GM12878 (cell line): ENCODE data around the gene DAZAP1. TPM values are rescaled to one million over a fixed set of nuclear protein-coding genes. Genes with fewer than 3 reads are reported as not detected.

Source experiments
- ATAC-seq: fragments of 200-7000 bp; cut with Tn5 transposase; 3 replicates; pipeline ENCODE4 v1.9.1; 2020; ENCODE audit warnings: mild to moderate bottlenecking, moderate library complexity
- BruUV-seq: library from RNA; stranded (reverse); fragments of 400-500 nt; replicated peaks from 2 replicates; lab custom pipeline; 2021; lab: Mats Ljungman, UMichigan
- CTCF ChIA-PET: fragments of 300-600 bp; sonication (Branson Sonifier 250); formaldehyde crosslinking; extraction: SDS; loops from one replicate; lab custom pipeline; 2021; ENCODE audit warnings: inconsistent platforms; lab: Yijun Ruan, JAX
- POLR2A ChIA-PET: fragments of 350-600 bp; formaldehyde crosslinking; extraction: SDS; loops from one replicate; lab custom pipeline; 2021; ENCODE audit warnings: inconsistent platforms; lab: Charles Lee
- RAD21 ChIA-PET: fragments of 300-600 bp; sonication (Branson Sonifier 250); formaldehyde crosslinking; loops from one replicate; lab custom pipeline; 2023; ENCODE audit warnings: antibody characterized with exemption; ENCODE audit not compliant: unreplicated experiment; lab: Charles Lee
- SMC1A ChIA-PET: fragments of 300-600 bp; sonication (Branson Sonifier 250); formaldehyde crosslinking; loops from one replicate; lab custom pipeline; 2023; ENCODE audit not compliant: unreplicated experiment, uncharacterized antibody; lab: Charles Lee
- DNase-seq: peaks from one replicate; pipeline ENCODE4 v3.0.0-alpha.2; 2011; ENCODE audit warnings: low read depth, low spot score
- FAIRE-seq: peaks from 3 replicates; lab custom pipeline; 2011; peaks lifted over from hg19 to GRCh38; lab: Jason Lieb, UNC
- H2AFZ ChIP-seq: 2 replicates; pipeline ENCODE4 v1.6.0; 2011; ENCODE audit warnings: low read depth, low read length, control low read depth; ENCODE audit not compliant: control insufficient read depth
- H3K27ac ChIP-seq: 2 replicates; pipeline ENCODE4 v1.5.1; 2011; ENCODE audit warnings: control low read depth; ENCODE audit not compliant: control insufficient read depth, insufficient read depth
- H3K27me3 ChIP-seq, 2 experiments: replicated peaks in 1 of 2; 2 replicates each; pipeline versions ENCODE4 v1.6.0 to v1.6.1; 2011; ENCODE audit warnings: low read length in 1 of 2; ENCODE audit not compliant: control insufficient read depth in 2 of 2, insufficient read depth in 2 of 2
- H3K36me3 ChIP-seq, 2 experiments: 2 replicates each; pipeline ENCODE4 v1.5.1; 2011; ENCODE audit warnings: low read length in 1 of 2; ENCODE audit not compliant: control insufficient read depth in 2 of 2, insufficient read depth in 2 of 2
- H3K4me1 ChIP-seq: 2 replicates; pipeline ENCODE4 v1.6.1; 2011; ENCODE audit warnings: mild to moderate bottlenecking, low read length, moderate library complexity, mixed read lengths; ENCODE audit not compliant: control insufficient read depth, insufficient read depth
- H3K4me2 ChIP-seq: 2 replicates; pipeline ENCODE4 v1.6.0; 2011; ENCODE audit warnings: control low read depth; ENCODE audit not compliant: control insufficient read depth, insufficient read depth
- H3K4me3 ChIP-seq: fragments of 200-600 bp; sonication (generic); 2 replicates; pipeline ENCODE4 v1.5.1; 2016
- H3K79me2 ChIP-seq: 2 replicates; pipeline ENCODE4 v1.6.0; 2011; ENCODE audit warnings: low read length; ENCODE audit not compliant: control insufficient read depth, insufficient read depth
- H3K9ac ChIP-seq: 2 replicates; pipeline ENCODE4 v1.8.0; 2011; ENCODE audit warnings: low read length, control low read depth, mixed read lengths; ENCODE audit not compliant: control insufficient read depth, insufficient read depth
- H3K9me3 ChIP-seq: replicated peaks from 3 replicates; pipeline ENCODE4 v1.5.1; 2011; ENCODE audit warnings: mild to moderate bottlenecking, low read length; ENCODE audit not compliant: control insufficient read depth, insufficient read depth
- H4K20me1 ChIP-seq: 2 replicates; pipeline ENCODE4 v1.6.0; 2011; ENCODE audit not compliant: control insufficient read depth, insufficient read depth
- KDM1A ChIP-seq: fragments of 200-600 bp; sonication (generic); IDR thresholded peaks from 2 replicates; pipeline ENCODE4 v1.6.1; 2016; ENCODE audit warnings: borderline replicate concordance
- KLF5 ChIP-seq: fragments of 450-650 bp; IDR thresholded peaks from 2 replicates; pipeline ENCODE4 v1.6.1; 2014; ENCODE audit warnings: mild to moderate bottlenecking; ENCODE audit not compliant: partially characterized antibody
- MTA3 ChIP-seq: IDR thresholded peaks from 2 replicates; pipeline ENCODE4 v1.6.1; 2012; ENCODE audit warnings: low read length, inconsistent platforms, borderline replicate concordance
- POLR2A ChIP-seq: IDR thresholded peaks from 2 replicates; pipeline ENCODE4 v1.6.1; 2011; ENCODE audit warnings: low read depth, mild to moderate bottlenecking, low read length
- RAD21 ChIP-seq: IDR thresholded peaks from 2 replicates; pipeline ENCODE4 v1.6.1; 2011; ENCODE audit warnings: mild to moderate bottlenecking, low read depth, low read length, moderate library complexity; ENCODE audit not compliant: insufficient read depth
- SUPT20H ChIP-seq: IDR thresholded peaks from 2 replicates; pipeline ENCODE4 v1.6.1; 2011; ENCODE audit warnings: low read depth, mild to moderate bottlenecking, low read length, moderate library complexity, borderline replicate concordance; ENCODE audit not compliant: control insufficient read depth
- WGBS: methylation state at CpG from one replicate; pipeline ENCODE4 v1.1.6; 2016; ENCODE audit warnings: low lambda C conversion rate; ENCODE audit not compliant: insufficient replicate concordance, insufficient coverage; ENCODE audit errors: missing lambda C conversion rate; 5-methylcytosine and 5-hydroxymethylcytosine counted together
- in situ Hi-C: fragments of 300-500 bp; cut with MboI; formaldehyde crosslinking; loops from 9 replicates; pipeline ENCODE4 v1.14.3; 2018; ENCODE audit warnings: mixed read lengths
- intact Hi-C: fragments of 100-400 bp; cut with micrococcal nuclease; formaldehyde crosslinking; loops from one replicate; pipeline ENCODE4 v1.14.2; 2022; ENCODE audit not compliant: unreplicated experiment
- polyA plus RNA-seq, 11 experiments: library from polyadenylated mRNA; depleted of rRNA in 4 of 11; unstranded in 6 of 11; stranded (reverse) in 5 of 11; fragments of >200 nt; fragmentation: Nextera tagmentation in 4 of 11; fragmentation: Illumina TruSeq in 1 of 11; extraction: Ambion mirVana in 4 of 11; extraction: Trizol in 1 of 11; gene quantifications; 1 replicate in 1 of 11; 2 replicates in 10 of 11; pipeline versions ENCODE4 v1.2.1 to v1.2.3, GENCODE V29; 2011 to 2016; ENCODE audit warnings: inconsistent platforms in 2 of 11, missing spikeins in 2 of 11, low read depth in 1 of 11
- total RNA-seq, 4 experiments: library from RNA; depleted of rRNA in 3 of 4; stranded (reverse); fragments of >200 nt in 3 of 4; fragmentation: Illumina TruSeq in 1 of 4; extraction: Trizol in 1 of 4; gene quantifications; 2 replicates each; pipeline versions ENCODE4 v1.2.1 to v1.2.3, GENCODE V29; 2013 to 2021

DAZAP1 gene
- total and polyA plus RNA-seq, 10 of the 15 experiments (the other 5 are each of a cell fraction or from before 2014, with no cell fraction given) = 9.9 to 240 (median 92.3) TPM

DNA sequence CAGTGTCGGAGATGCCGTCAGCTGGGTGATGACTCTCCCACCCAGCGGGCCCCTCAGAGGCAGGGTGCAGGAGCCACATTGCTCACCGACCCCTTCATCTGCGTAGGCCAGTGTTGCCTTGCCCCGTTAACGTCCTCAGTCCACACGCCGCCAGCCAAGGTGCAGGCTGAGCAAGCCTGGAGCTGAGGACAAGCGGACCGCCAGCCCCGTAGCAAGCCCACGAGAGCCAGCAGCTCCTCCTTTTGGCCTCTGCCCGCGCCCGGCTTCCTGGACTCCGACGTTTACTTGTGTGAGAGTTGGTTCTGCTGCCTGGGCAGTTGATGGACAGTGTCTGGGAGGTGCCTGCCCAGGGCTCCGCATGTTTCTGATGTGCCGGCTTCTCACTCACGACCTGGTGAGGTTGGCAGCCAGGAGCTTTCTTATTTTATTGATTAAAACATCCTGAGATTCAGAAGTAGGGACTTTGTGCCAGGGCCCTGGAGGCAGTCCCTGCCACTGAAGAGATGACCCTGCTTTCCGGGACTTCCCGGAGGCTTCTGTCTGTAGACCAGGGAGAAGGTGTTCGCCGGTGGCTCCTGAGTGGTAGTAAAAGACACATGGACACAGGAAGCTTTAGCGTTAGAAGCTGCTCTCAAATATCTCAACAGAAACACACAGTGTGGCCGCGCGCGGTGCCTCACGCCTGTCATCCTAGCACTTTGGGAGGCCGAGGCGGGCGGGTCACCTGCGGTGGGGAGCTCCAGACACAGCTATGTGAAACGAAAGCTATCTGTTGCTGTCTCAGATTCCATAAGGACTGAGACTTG, 5.8 kb downstream of the DAZAP1 start:
- Histone ChIP-seq H3K4me1 (peaks cover 44% of the 10 kb centered on the region), H3K9ac (no peak overlapping the region), H3K4me2 (peak overlapping the region; percentile 22; the same call in 1 of the 2 replicates), H4K20me1 (peaks cover 35% of the 10 kb centered on the region), H3K36me3 (peaks cover 13 to 31% of the 10 kb centered on the region in 2 experiments), H2AFZ (no peak overlapping the region), H3K4me3 (no peak overlapping the region), H3K9me3 (no peaks in the 10 kb centered on the region), H3K79me2 (peaks cover 96% of the 10 kb centered on the region), H3K27me3 (no peaks in the 10 kb centered on the region), H3K27ac (peak overlapping the region; percentile 42; the same call in 1 of the 2 replicates)
- in situ Hi-C loops = no loop called here
- TF ChIP-seq RAD21 (no peak), POLR2A (peak; percentile 44; the same call in 1 of the 2 replicates)
- BruUV-seq = no TSS peak
- whole genome bisulfite sequencing = 88% methylated on average over 36 of the region's 36 CpGs
- ATAC-seq (no peak), DNase-seq (no peak), FAIRE-seq (peak; percentile 62)
- ChIA-PET CTCF (interaction anchor here (1.3 to 1.8 kb wide), 2 partner anchors 24 to 169 kb away, joined by 4 to 5 read pairs; no protein-coding TSS in a partner anchor), RAD21 (no interaction called here), POLR2A (no interaction called here), SMC1A (interaction anchor here (1.2 kb wide), 1 partner anchor 24 kb away, joined by 4 read pairs; no protein-coding TSS in a partner anchor)
- intact Hi-C loops = no loop called here

DNA sequence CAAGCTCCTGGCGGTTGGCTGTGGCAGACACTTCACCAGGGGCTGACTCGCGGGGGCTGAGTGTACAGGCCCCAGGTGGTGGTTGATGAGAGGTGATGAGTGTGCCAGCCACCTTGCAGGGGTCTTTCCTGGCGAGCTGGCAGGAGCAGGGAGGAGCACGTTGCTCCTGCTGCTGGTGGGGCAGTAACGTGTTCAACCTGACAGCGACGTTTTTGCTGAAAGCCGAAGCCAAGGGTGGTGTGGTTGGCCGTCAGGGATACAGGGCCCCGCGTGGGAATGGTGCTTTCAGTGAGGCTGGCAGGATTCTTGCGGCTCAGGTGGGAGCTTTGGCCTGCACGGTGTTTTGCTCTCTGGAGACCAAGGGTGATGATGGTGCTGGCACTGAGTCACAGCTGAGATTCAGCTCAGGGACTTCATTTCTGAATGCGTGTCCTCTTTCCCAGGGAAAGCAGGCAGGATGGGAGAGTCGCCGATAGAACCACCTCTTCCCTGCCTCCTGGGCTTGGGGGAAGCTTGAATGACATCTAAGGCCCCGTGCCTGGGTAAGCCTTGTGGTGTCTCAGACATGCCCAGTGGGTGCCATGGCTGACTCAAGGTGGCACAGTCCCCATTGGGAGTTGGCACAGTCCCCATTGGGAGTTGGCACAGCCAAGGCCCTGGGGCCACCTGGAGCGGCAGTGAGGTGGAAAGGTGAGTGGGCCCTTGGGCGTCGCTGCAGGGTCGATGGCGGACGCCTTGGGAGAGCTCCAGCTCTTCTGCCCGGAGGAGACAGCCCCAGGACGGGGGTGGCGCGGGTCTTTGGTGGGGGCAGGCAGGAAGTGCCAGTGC, 8.8 kb downstream of the DAZAP1 start:
- Histone ChIP-seq H2AFZ (no peak overlapping the region), H3K4me2 (no peak overlapping the region), H3K27ac (no peak overlapping the region), H3K27me3 (no peaks in the 10 kb centered on the region), H3K36me3 (peaks cover 25 to 40% of the 10 kb centered on the region in 2 experiments; a peak in 3 of 4 replicates), H3K4me1 (peaks cover 29% of the 10 kb centered on the region), H3K4me3 (no peak overlapping the region), H3K9me3 (no peaks in the 10 kb centered on the region), H3K79me2 (peaks cover 68% of the 10 kb centered on the region), H4K20me1 (peaks cover 19% of the 10 kb centered on the region), H3K9ac (no peak overlapping the region)
- ChIA-PET SMC1A (no interaction called here), RAD21 (no interaction called here), CTCF (no interaction called here), POLR2A (no interaction called here)
- intact Hi-C loops = no loop called here
- no peak for TF ChIP-seq SUPT20H
- no peak for TF ChIP-seq KDM1A
- TF ChIP-seq KLF5 = no peak
- peak; percentile 23; the same call in 1 of the 2 replicates for TF ChIP-seq POLR2A
- TF ChIP-seq MTA3 = no peak
- no peak for DNase-seq
- in situ Hi-C loops = no loop called here
- BruUV-seq = no TSS peak
- no peak for ATAC-seq
- no peak for FAIRE-seq
- WGBS = 94% methylated on average over 23 of the region's 28 CpGs
